Activated CD8-positive, alpha-beta memory T cell treated with anti-CD3 and anti-CD28 coated beads, Interleukin-2, amount 50 U/mL, for 24 hours (primary cell): ENCODE results near the gene ADAMTS16.

ENCODE experiments used
- DNase-seq: peaks from one replicate; pipeline ENCODE4 v3.0.0-alpha.2; 2020; ENCODE audit errors: extremely low read depth

ADAMTS16 gene

GRCh38 chr5:5344051-5344571 lies 204.0 kb downstream of the ADAMTS16 start:
- DNase-seq = no peak

DNA sequence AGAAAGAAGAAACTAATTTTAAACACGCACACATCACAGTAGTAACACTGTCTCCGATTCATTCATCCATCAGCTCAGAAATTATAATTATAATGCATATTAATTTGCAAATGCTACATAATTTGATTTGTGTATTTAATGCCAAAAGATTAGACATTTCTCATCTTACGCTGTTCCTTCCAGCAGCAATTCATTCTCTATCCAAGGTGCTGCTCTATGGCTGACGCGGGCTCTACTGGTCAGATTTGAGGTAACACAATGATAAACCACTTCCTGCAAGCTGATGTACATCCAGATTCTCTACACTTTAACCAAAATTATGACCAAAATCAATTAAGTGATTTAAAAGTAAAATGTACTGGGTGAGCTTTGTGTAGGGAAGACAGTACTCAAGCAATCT lies 204.5 kb downstream of the ADAMTS16 start:
- DNase-seq = no peak

DNA sequence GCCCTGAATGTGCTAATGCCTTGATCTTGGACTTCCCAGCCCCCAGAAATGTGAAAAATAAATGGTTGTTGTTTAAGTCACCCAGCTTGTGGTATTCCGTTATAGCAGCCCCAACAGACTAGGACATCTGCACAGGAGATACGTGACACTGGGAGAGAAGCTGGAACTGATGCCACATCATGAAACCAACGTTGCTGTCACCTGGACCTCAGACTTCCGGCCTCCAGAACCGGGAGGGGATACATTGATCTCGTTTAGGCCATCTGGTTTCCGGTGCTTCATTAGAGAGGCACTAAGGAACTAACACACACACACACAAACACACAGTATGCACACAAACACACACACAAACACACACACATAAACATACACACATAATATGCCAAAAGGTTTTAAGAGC lies 207.3 kb downstream of the ADAMTS16 start:
- DNase-seq = no peak

GRCh38 chr5:5348135-5348534 lies 208.0 kb downstream of the ADAMTS16 start:
- DNase-seq = no peak

DNA sequence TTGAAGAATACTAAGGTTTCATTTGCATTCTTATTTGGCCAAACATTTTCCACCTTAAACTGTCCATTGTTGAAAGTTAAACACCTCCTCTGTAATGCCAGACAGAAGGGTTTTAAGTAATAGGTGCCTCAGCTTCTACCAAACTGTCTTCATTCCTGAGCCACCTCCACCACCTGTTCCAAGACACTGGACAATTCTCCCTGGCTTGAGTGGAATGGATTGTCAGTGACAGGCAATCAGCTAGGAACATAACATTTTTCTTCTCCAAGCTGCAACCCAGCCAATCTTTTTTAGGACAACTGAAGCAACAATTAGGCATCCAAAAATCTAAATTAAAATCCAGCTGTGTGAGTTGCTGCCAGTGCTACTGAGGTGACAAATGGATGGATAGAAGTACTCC lies 208.4 kb downstream of the ADAMTS16 start:
- no peak for DNase-seq

- no peak for DNase-seq
Measured at GRCh38 chr5:5350101-5350500, 210.0 kb downstream of the ADAMTS16 start.

- no peak for DNase-seq
Measured at GRCh38 chr5:5351288-5351979, 211.3 kb downstream of the ADAMTS16 start.

GRCh38 chr5:5352675-5353074 lies 212.5 kb downstream of the ADAMTS16 start:
- no peak for DNase-seq

DNA sequence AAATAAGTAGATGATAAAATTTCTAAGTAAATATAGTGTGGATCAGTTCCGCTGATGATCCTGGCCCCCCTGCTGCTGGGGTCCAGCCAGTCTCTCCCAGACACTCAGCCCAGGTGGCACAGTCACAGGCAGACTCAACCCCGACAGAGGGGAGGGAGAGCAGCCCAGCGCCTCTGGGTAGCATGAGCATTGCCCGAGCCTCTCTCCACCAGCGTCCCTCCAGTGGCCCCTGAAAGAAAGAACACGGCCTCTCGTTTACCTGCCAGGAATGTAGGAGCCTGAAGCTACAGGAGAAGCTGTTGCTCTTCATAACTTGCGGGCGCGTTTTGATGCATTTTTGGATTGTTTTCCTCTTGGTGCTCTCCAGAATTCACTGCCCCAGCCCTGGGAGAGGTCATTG lies 213.6 kb downstream of the ADAMTS16 start:
- DNase-seq = no peak

DNA sequence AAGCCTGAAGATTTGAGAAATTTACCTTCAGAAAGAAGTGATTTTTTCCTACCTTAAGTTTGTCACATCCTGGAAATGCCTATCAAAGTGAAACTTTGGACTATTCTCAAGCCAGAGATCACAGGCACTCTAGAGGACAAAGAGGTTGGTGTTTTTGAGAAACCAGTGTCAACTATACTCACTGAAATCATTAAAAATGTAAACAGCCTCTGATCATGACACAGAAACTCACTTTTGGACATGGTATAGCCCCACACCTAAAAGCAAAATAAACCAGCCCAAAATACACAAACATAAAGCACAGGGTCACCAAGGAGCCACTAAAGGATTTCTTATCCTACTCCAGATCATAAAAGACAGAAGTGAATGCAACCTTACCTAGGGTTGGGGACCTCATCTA lies 216.6 kb downstream of the ADAMTS16 start:
- DNase-seq = no peak

DNA sequence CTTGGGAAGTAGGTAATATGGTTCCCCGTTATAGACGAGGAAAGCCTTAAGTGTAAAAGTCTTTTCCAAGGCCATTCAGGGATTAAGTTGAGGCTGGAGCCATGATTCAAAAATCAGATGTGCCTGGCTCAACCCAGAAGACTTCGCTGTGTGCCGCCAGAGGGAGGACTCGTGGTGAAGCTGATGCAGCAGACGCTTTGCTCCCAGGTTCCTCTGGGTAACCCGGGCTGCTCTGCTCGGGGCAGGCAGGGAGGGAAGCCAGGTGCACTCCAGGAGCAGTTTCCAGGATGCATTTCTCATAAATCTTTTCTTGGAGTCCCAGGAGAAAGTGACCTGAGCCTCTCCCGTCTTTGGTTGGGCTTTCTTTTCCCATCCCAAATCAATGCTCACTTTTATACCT lies 219.5 kb downstream of the ADAMTS16 start:
- DNase-seq = no peak

GRCh38 chr5:5360363-5360940 lies 220.3 kb downstream of the ADAMTS16 start:
- no peak for DNase-seq

DNA sequence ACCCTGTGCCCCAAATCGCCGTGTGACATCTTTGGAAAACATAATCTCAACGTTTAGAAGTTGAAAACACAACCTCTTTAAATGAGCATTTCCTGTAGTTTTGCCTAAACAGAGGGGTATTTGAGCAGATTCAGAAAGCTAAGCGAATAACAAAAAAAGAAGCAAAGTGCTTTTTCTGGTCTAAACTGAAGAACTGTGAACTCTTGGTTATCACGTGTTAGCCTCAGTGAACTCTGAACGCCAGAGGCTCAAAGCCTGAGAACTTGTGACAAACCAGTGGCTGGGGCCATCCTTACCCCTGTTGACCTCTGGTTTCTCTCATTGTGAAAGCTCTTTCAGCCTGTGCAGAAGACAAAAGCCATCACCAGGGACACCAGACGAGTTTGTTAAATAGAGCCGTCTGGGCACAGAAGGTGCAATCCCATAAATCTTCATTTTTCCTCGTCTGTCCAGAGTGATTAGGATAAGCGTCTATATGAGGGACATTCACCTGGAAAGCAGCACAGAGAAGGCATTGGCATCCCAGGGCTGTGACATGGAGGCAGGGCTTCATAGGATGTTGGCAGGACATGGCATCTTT lies 220.9 kb downstream of the ADAMTS16 start:
- DNase-seq = no peak

- no peak for DNase-seq
Measured at GRCh38 chr5:5363045-5363444, 222.9 kb downstream of the ADAMTS16 start.

GRCh38 chr5:5364932-5365331 lies 224.8 kb downstream of the ADAMTS16 start:
- no peak for DNase-seq

DNA sequence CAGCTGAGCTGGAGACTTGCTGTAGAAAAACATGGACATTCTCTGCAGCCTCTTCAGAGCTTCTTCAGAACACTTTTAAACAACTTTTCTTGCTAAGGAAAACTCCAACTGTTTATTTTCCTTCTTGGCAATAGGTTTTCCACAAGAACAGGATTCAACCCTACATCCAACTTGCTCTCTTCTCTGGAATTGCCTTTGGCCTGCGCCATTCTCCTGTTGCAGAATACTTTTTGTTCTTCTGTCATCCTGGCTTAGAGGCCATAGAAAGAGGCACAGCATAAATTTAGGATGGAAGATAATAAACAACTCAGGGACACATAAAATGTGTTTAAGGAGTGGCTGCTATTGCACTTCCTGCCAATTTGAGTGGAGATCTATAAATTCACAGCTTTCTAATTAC lies 227.6 kb downstream of the ADAMTS16 start:
- DNase-seq = no peak

DNA sequence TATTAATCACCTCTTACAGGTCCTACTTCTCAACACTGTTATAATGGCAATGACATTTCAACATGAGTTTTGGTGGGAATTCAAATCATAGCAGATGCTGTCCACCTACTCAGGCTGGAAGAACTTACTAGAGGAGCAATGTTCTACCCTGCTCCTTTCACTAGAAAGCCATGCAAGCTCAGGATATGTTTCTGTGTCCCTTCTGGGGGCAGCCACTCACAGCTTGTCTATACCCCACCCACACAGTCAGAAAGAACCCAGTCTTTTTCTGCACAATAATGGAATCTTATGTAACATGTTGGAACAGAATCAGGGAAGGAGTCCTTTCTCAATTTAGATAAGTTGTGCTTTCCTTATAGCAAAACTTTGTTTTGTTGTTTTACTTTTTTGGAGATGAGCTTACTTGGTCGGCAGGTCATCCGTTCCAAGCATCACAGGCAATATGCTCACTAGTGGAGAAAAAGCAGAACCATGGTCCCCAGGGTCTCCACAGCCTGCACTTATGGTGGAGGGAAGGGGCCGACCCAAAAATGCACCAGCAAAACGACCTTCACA lies 229.0 kb downstream of the ADAMTS16 start:
- no peak for DNase-seq
